ENCODE measurements around the gene DHX9.

DNA sequence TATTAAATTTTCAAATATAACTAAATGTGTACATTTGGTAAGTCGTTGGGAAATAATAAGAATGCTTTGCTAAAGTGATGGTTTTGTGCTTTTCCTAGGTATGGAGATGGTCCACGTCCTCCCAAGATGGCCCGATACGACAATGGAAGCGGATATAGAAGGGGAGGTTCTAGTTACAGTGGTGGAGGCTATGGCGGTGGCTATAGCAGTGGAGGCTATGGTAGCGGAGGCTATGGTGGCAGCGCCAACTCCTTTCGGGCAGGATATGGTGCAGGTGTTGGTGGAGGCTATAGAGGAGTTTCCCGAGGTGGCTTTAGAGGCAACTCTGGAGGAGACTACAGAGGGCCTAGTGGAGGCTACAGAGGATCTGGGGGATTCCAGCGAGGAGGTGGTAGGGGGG is 47.8 kb downstream of the DHX9 start:
- TF ChIP-seq, protein P1, sequence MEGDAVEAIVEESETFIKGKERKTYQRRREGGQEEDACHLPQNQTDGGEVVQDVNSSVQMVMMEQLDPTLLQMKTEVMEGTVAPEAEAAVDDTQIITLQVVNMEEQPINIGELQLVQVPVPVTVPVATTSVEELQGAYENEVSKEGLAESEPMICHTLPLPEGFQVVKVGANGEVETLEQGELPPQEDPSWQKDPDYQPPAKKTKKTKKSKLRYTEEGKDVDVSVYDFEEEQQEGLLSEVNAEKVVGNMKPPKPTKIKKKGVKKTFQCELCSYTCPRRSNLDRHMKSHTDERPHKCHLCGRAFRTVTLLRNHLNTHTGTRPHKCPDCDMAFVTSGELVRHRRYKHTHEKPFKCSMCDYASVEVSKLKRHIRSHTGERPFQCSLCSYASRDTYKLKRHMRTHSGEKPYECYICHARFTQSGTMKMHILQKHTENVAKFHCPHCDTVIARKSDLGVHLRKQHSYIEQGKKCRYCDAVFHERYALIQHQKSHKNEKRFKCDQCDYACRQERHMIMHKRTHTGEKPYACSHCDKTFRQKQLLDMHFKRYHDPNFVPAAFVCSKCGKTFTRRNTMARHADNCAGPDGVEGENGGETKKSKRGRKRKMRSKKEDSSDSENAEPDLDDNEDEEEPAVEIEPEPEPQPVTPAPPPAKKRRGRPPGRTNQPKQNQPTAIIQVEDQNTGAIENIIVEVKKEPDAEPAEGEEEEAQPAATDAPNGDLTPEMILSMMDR (IDR thresholded peaks at IDR 0.05; ENCODE audit: poor library complexity, severe bottlenecking) = no peak
- no peak for TF ChIP-seq TAF1 (IDR thresholded peaks at IDR 0.05; ENCODE audit: low read depth)
